ENCODE data around the gene USP31. TPM values are rescaled to one million over a fixed set of nuclear protein-coding genes. Genes with fewer than 3 reads are reported as not detected.

Gene USP31
- total RNA-seq, 1 donor from 2014 or later = 21.8 TPM

GRCh38 chr16:23074423-23074822 lies 74.8 kb downstream of the USP31 start:
- no peaks in the 10 kb centered on the region for H3K9me3 Mint-ChIP-seq (ENCODE audit: unreplicated experiment)
- no peak overlapping the region for H3K4me3 Mint-ChIP-seq (ENCODE audit: unreplicated experiment)
- H3K27me3 Mint-ChIP-seq (ENCODE audit: unreplicated experiment) = no peaks in the 10 kb centered on the region
- TF ChIP-seq, protein P1, sequence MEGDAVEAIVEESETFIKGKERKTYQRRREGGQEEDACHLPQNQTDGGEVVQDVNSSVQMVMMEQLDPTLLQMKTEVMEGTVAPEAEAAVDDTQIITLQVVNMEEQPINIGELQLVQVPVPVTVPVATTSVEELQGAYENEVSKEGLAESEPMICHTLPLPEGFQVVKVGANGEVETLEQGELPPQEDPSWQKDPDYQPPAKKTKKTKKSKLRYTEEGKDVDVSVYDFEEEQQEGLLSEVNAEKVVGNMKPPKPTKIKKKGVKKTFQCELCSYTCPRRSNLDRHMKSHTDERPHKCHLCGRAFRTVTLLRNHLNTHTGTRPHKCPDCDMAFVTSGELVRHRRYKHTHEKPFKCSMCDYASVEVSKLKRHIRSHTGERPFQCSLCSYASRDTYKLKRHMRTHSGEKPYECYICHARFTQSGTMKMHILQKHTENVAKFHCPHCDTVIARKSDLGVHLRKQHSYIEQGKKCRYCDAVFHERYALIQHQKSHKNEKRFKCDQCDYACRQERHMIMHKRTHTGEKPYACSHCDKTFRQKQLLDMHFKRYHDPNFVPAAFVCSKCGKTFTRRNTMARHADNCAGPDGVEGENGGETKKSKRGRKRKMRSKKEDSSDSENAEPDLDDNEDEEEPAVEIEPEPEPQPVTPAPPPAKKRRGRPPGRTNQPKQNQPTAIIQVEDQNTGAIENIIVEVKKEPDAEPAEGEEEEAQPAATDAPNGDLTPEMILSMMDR (IDR thresholded peaks at IDR 0.05; ENCODE audit: partially characterized antibody, unreplicated experiment) = no peak
- H3K36me3 Mint-ChIP-seq (ENCODE audit: unreplicated experiment) = no peaks in the 10 kb centered on the region
- no peak for DNase-seq
- no peak overlapping the region for H3K27ac Mint-ChIP-seq (ENCODE audit: unreplicated experiment)
- H3K4me1 Mint-ChIP-seq (ENCODE audit: low read depth, unreplicated experiment) = no peaks in the 10 kb centered on the region

DNA sequence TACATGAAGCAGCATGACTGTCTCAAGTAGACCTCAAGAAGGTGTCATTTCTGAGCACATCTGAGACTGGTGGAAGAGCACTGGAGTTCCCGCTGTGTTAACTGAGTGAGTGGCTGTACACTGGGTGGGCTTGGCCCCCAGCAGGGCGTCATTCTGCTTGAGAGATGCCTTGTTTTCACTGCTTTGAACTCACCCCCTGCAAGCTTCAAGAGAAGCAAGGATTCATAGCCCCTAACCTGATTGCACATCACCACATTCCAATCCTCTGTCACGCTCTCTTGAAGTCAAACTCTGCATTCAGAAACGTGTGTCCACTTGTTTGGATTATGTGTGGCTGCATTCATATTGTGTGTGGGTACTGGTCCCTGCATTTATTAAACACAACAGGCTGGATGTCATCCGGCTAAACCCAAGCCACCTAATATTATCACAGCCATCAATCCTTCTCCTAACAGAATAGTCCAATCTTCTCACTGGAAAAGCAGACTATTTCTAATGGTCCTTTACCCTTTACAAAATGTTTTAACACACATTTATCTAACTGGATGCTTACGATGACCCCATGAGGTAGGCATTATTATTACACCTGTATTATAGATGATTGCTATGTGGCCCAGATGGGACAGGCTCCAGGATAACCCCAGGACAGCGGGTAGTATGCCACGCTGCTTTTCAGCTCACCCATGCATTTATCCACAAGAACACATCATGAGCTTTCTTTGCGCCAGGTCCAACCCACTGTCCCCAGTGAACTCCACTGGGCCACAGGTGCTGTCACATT lies 76.3 kb downstream of the USP31 start:
- TF ChIP-seq, protein P1 (IDR thresholded peaks at IDR 0.05; ENCODE audit: partially characterized antibody, unreplicated experiment) = no peak
- Mint-ChIP-seq H3K4me3 (ENCODE audit: unreplicated experiment) (no peak overlapping the region), H3K4me1 (ENCODE audit: low read depth, unreplicated experiment) (no peaks in the 10 kb centered on the region), H3K27me3 (ENCODE audit: unreplicated experiment) (no peaks in the 10 kb centered on the region), H3K36me3 (ENCODE audit: unreplicated experiment) (no peaks in the 10 kb centered on the region), H3K9me3 (ENCODE audit: unreplicated experiment) (no peaks in the 10 kb centered on the region), H3K27ac (ENCODE audit: unreplicated experiment) (no peak overlapping the region)
- no peak for DNase-seq

GRCh38 chr16:23072084-23072599 lies 77.1 kb downstream of the USP31 start:
- no peak overlapping the region for H3K4me3 Mint-ChIP-seq (ENCODE audit: unreplicated experiment)
- H3K27ac Mint-ChIP-seq (ENCODE audit: unreplicated experiment) = no peak overlapping the region
- H3K4me1 Mint-ChIP-seq (ENCODE audit: low read depth, unreplicated experiment) = no peaks in the 10 kb centered on the region
- H3K36me3 Mint-ChIP-seq (ENCODE audit: unreplicated experiment) = no peaks in the 10 kb centered on the region
- DNase-seq = no peak
- H3K9me3 Mint-ChIP-seq (ENCODE audit: unreplicated experiment) = no peaks in the 10 kb centered on the region
- TF ChIP-seq, protein P1 (IDR thresholded peaks at IDR 0.05; ENCODE audit: partially characterized antibody, unreplicated experiment) = no peak
- H3K27me3 Mint-ChIP-seq (ENCODE audit: unreplicated experiment) = no peaks in the 10 kb centered on the region

- TF ChIP-seq, protein P1 (IDR thresholded peaks at IDR 0.05; ENCODE audit: partially characterized antibody, unreplicated experiment) = no peak
- no peak overlapping the region for H3K4me3 Mint-ChIP-seq (ENCODE audit: unreplicated experiment)
- H3K9me3 Mint-ChIP-seq (ENCODE audit: unreplicated experiment) = no peaks in the 10 kb centered on the region
These were observed 77.8 kb downstream of the USP31 start for GRCh38 chr16:23071196-23072083.

More at GRCh38 chr16:23071196-23072083, 77.8 kb downstream of the USP31 start:
- no peaks in the 10 kb centered on the region for H3K36me3 Mint-ChIP-seq (ENCODE audit: unreplicated experiment)
- H3K27ac Mint-ChIP-seq (ENCODE audit: unreplicated experiment) = no peak overlapping the region
- DNase-seq = no peak
- H3K4me1 Mint-ChIP-seq (ENCODE audit: low read depth, unreplicated experiment) = no peaks in the 10 kb centered on the region
- no peaks in the 10 kb centered on the region for H3K27me3 Mint-ChIP-seq (ENCODE audit: unreplicated experiment)
